ENCODE measurements around the gene PTPRC. TPM values are rescaled to one million over a fixed set of nuclear protein-coding genes. Genes with fewer than 3 reads are reported as not detected.

Gene PTPRC
- total and polyA plus RNA-seq, 4 donors: 3.7 to 38.4 (median 8.5) TPM

Other genes with a start within 250 kb of the PTPRC start
- gene ATP6V1G3, start 98.4 kb upstream of the PTPRC start, total RNA-seq: not detected
- gene ATP6V1G3, start 98.4 kb upstream of the PTPRC start, polyA plus RNA-seq (ENCODE audit: insufficient read length in 2 of 2): not detected